HG03378 (cell line): ENCODE results near the gene RNF212.

Experiments used
- ATAC-seq: cut with Tn5 transposase; IDR thresholded peaks from one replicate; pipeline ENCODE4 v1.9.1; 2021; ENCODE audit warnings: mild to moderate bottlenecking, moderate library complexity; ENCODE audit not compliant: unreplicated experiment

Gene RNF212

GRCh38 chr4:1022051-1022738, 91.2 kb downstream of the RNF212 start:
- no peak for ATAC-seq
